Thyroid gland (tissue), 4 donors: ENCODE data around the gene KICS2.

ENCODE experiments used
- CTCF ChIP-seq, 6 experiments: fragments of 200-600 bp in 3 of 6; fragments of 450-650 bp in 3 of 6; sonication (generic) in 3 of 6; IDR thresholded peaks; one replicate each; pipeline ENCODE4 v1.5.1; 2016 to 2019; ENCODE audit warnings: antibody characterized with exemption in 6 of 6, mild to moderate bottlenecking in 2 of 6, inconsistent platforms in 1 of 6, moderate library complexity in 1 of 6
- POLR2A ChIP-seq, 2 donors: fragments of 450-650 bp; IDR thresholded peaks; one replicate each; pipeline ENCODE4 v1.6.1; 2017; ENCODE audit warnings: antibody characterized with exemption in 2 of 2, mild to moderate bottlenecking in 2 of 2, moderate library complexity in 1 of 2

- TF ChIP-seq POLR2A (IDR thresholded peaks at IDR 0.05) (no peak), CTCF (IDR thresholded peaks at IDR 0.05) (no peak)
Measured at GRCh38 chr12:64193931-64194330, 28.2 kb downstream of the KICS2 start.
